SK-N-SH (cell line): Measurements from ENCODE around the gene MLLT10. TPM values are rescaled to one million over a fixed set of nuclear protein-coding genes. Genes with fewer than 3 reads are reported as not detected.

Experiments
- CTCF ChIA-PET: fragments of 300-600, 350-600 bp; formaldehyde crosslinking; extraction: SDS; loops from one replicate; lab custom pipeline; 2021; lab: Yijun Ruan, JAX
- POLR2A ChIA-PET: fragments of 350-600 bp; sonication (Branson Sonifier 250); formaldehyde crosslinking; extraction: SDS; loops from one replicate; lab custom pipeline; 2020; ENCODE audit warnings: antibody characterized with exemption, inconsistent platforms; lab: Yijun Ruan, JAX
- DNase-seq: peaks from one replicate; pipeline ENCODE4 v3.0.0; 2012
- H2AFZ ChIP-seq: fragments of 200-600 bp; sonication (generic); 2 replicates; pipeline ENCODE4 v1.8.1; 2016; ENCODE audit warnings: antibody characterized with exemption, mild to moderate bottlenecking, low read depth
- H3F3A ChIP-seq: fragments of 200-600 bp; sonication (generic); replicated peaks from 2 replicates; pipeline ENCODE3; 2016; ENCODE audit warnings: antibody characterized with exemption, mild to moderate bottlenecking; ENCODE audit not compliant: insufficient read depth
- H3K27ac ChIP-seq, 2 experiments: fragments of 200-500 bp in 1 of 2; fragments of 200-600 bp in 1 of 2; sonication (Bioruptor generic) in 1 of 2; sonication (generic), shearing (Covaris generic) in 1 of 2; 2 replicates each; pipeline versions ENCODE4 v1.5.1 to v1.6.1; 2014 to 2016; ENCODE audit warnings: low read depth in 2 of 2, inconsistent platforms in 1 of 2, low read length in 1 of 2, mild to moderate bottlenecking in 1 of 2, mixed read lengths in 1 of 2
- H3K27me3 ChIP-seq: fragments of 200-600 bp; sonication (generic), shearing (Covaris generic); 2 replicates; pipeline ENCODE4 v1.6.1; 2016; ENCODE audit warnings: mixed run types; ENCODE audit not compliant: insufficient read depth
- H3K36me3 ChIP-seq, 2 experiments: fragments of 200-500 bp in 1 of 2; fragments of 200-600 bp in 1 of 2; sonication (Bioruptor generic) in 1 of 2; sonication (generic) in 1 of 2; replicated peaks in 1 of 2; 2 replicates each; pipeline versions ENCODE3 to v1.5.1; 2014 to 2016; ENCODE audit warnings: low read length in 1 of 2, mild to moderate bottlenecking in 1 of 2; ENCODE audit not compliant: insufficient read depth in 2 of 2, control insufficient read depth in 1 of 2
- H3K4me1 ChIP-seq, 2 experiments: fragments of 200-500 bp in 1 of 2; fragments of 200-600 bp in 1 of 2; sonication (Bioruptor generic) in 1 of 2; sonication (generic), shearing (Covaris generic) in 1 of 2; 2 replicates each; pipeline versions ENCODE4 v1.5.1 to v1.6.1; 2014 to 2016; ENCODE audit warnings: low read depth in 1 of 2, low read length in 1 of 2, mixed run types in 1 of 2; ENCODE audit not compliant: insufficient read depth in 2 of 2, control insufficient read depth in 1 of 2
- H3K4me2 ChIP-seq: fragments of 200-600 bp; sonication (generic), shearing (Covaris generic); 2 replicates; pipeline ENCODE4 v1.6.1; 2017; ENCODE audit warnings: mixed run types
- H3K4me3 ChIP-seq, 2 experiments: fragments of 200-500 bp in 1 of 2; fragments of 200-600 bp in 1 of 2; sonication (Bioruptor generic) in 1 of 2; sonication (generic), shearing (Covaris generic) in 1 of 2; 2 replicates each; pipeline versions ENCODE4 v1.5.1 to v1.8.1; 2014 to 2016; ENCODE audit warnings: low read depth in 2 of 2, inconsistent platforms in 1 of 2, low read length in 1 of 2, mild to moderate bottlenecking in 1 of 2, mixed read lengths in 1 of 2, moderate library complexity in 1 of 2
- H3K79me2 ChIP-seq: fragments of 200-600 bp; sonication (generic); 2 replicates; pipeline ENCODE4 v1.8.1; 2017; ENCODE audit warnings: mild to moderate bottlenecking; ENCODE audit not compliant: insufficient read depth
- H3K9ac ChIP-seq: fragments of 200-600 bp; sonication (generic); 2 replicates; pipeline ENCODE4 v1.6.1; 2017; ENCODE audit warnings: mixed run types
- H3K9me2 ChIP-seq: fragments of 200-600 bp; sonication (generic); 2 replicates; pipeline ENCODE4 v1.6.1; 2017; ENCODE audit warnings: mixed run types
- H3K9me3 ChIP-seq: fragments of 200-600 bp; sonication (generic); 2 replicates; pipeline ENCODE4 v1.6.1; 2017; ENCODE audit warnings: mixed run types, mild to moderate bottlenecking, moderate library complexity
- H4K20me1 ChIP-seq: fragments of 200-600 bp; sonication (generic); 2 replicates; pipeline ENCODE4 v1.6.1; 2017; ENCODE audit warnings: mild to moderate bottlenecking, mixed run types; ENCODE audit not compliant: insufficient read depth
- ELF1 ChIP-seq: IDR thresholded peaks from 2 replicates; pipeline ENCODE4 v1.4.0; 2012
- EZH2phosphoT487 ChIP-seq: fragments of 200-600 bp; sonication (generic); IDR thresholded peaks from 2 replicates; pipeline ENCODE4 v1.6.1; 2017; ENCODE audit warnings: low read depth, mixed run types, mild to moderate bottlenecking, antibody characterized with exemption, moderate library complexity, borderline replicate concordance
- MAX ChIP-seq: IDR thresholded peaks from 2 replicates; pipeline ENCODE4 v1.4.0; 2012; ENCODE audit warnings: low read depth
- POLR2AphosphoS5 ChIP-seq: IDR thresholded peaks from 2 replicates; pipeline ENCODE4 v1.6.1; 2012; ENCODE audit warnings: low read depth, low read length
- RFX5 ChIP-seq: IDR thresholded peaks from 2 replicates; pipeline ENCODE4 v1.6.1; 2012; ENCODE audit warnings: mild to moderate bottlenecking, improper control_type of control experiment, low read length
- SMC3 ChIP-seq: IDR thresholded peaks from 2 replicates; pipeline ENCODE4 v1.6.1; 2012; ENCODE audit warnings: low read depth, low read length, improper control_type of control experiment
- TCF12 ChIP-seq: IDR thresholded peaks from 2 replicates; pipeline ENCODE4 v1.4.0; 2012
- WGBS: methylation state at CpG from one replicate; pipeline ENCODE4 v1.1.6; 2017; ENCODE audit warnings: low lambda C conversion rate; 5-methylcytosine and 5-hydroxymethylcytosine counted together
- polyA plus RNA-seq, 3 experiments: library from polyadenylated mRNA; depleted of rRNA; stranded (reverse); fragments of >200 nt; gene quantifications; 2 replicates each; pipeline ENCODE4 v1.2.3, GENCODE V29; 2012

The MLLT10 gene
- polyA plus RNA-seq, 1 of the 3 experiments (the other 2 are of a cell fraction): 26.0 TPM

DNA sequence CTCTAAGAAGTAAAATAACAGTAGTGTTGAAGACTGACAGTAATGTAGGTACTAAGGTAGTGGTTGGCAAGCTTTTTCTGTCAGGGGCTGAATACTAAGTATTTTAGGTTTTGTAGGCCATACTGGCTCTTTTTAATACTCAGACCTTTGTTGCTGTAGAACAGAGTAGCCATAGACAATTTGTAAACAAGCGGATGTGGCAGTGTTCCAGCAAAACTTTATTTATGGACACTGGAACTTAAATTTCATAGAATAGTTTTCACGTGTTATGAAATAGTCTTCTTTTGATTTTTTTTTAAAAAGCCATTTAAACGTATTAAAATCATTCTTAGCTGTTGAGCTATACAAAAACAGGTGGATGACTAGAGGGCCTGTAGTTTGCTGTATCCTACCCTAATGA lies 121.2 kb downstream of the MLLT10 start:
- no peaks in the 10 kb centered on the region for H3F3A ChIP-seq
- no peaks in the 10 kb centered on the region for H3K9me3 ChIP-seq
- H3K36me3 ChIP-seq: peaks cover 14 to 22% of the 10 kb centered on the region in 2 experiments
- no peaks in the 10 kb centered on the region for H3K27me3 ChIP-seq
- H3K4me2 ChIP-seq: no peak overlapping the region
- peaks cover 67% of the 10 kb centered on the region for H3K79me2 ChIP-seq
- TF ChIP-seq ELF1: no peak
- no peak for TF ChIP-seq RFX5
- no peak for TF ChIP-seq POLR2AphosphoS5
- no peak for TF ChIP-seq TCF12
- no peak for TF ChIP-seq SMC3
- H3K27ac ChIP-seq: no peak overlapping the region
- no peaks in the 10 kb centered on the region for H3K9me2 ChIP-seq
- DNase-seq: no peak
- H3K4me3 ChIP-seq: no peak overlapping the region
- no peaks in the 10 kb centered on the region; a peak in 1 of 4 replicates for H3K4me1 ChIP-seq
- H2AFZ ChIP-seq: no peak overlapping the region
- H4K20me1 ChIP-seq: peaks cover 13% of the 10 kb centered on the region
- WGBS: 92% methylated on average over 3 of the region's 3 CpGs
- no peak overlapping the region for H3K9ac ChIP-seq
- CTCF ChIA-PET: no interaction called here
- POLR2A ChIA-PET: no interaction called here

GRCh38 chr10:21655687-21656086 lies 121.7 kb downstream of the MLLT10 start:
- no peaks in the 10 kb centered on the region; a peak in 1 of 4 replicates for H3K4me1 ChIP-seq
- H3K27me3 ChIP-seq: no peaks in the 10 kb centered on the region
- ChIA-PET CTCF (no interaction called here), POLR2A (no interaction called here)
- 87% methylated on average over 5 of the region's 5 CpGs for WGBS
- no peak overlapping the region for H3K4me2 ChIP-seq
- H2AFZ ChIP-seq: no peak overlapping the region
- H3F3A ChIP-seq: no peaks in the 10 kb centered on the region
- H3K4me3 ChIP-seq: no peak overlapping the region
- peaks cover 14 to 22% of the 10 kb centered on the region in 2 experiments for H3K36me3 ChIP-seq
- H3K27ac ChIP-seq: no peak overlapping the region
- peaks cover 13% of the 10 kb centered on the region for H4K20me1 ChIP-seq
- peaks cover 63% of the 10 kb centered on the region for H3K79me2 ChIP-seq
- no peaks in the 10 kb centered on the region for H3K9me2 ChIP-seq
- H3K9me3 ChIP-seq: no peaks in the 10 kb centered on the region
- no peak for DNase-seq
- no peak overlapping the region for H3K9ac ChIP-seq
- TF ChIP-seq SMC3 (no peak), EZH2phosphoT487 (no peak)

- peaks cover 15% of the 10 kb centered on the region for H4K20me1 ChIP-seq
- H3K9me3 ChIP-seq: no peaks in the 10 kb centered on the region
- H3K9me2 ChIP-seq: no peaks in the 10 kb centered on the region
- no peak overlapping the region for H2AFZ ChIP-seq
- H3K27ac ChIP-seq: no peak overlapping the region
- no peak for DNase-seq
- H3K4me3 ChIP-seq: no peak overlapping the region
- TF ChIP-seq TCF12 (no peak), MAX (no peak), SMC3 (no peak)
- no peaks in the 10 kb centered on the region for H3F3A ChIP-seq
- peaks cover 65% of the 10 kb centered on the region for H3K79me2 ChIP-seq
- no peaks in the 10 kb centered on the region for H3K4me1 ChIP-seq
- ChIA-PET POLR2A (no interaction called here), CTCF (interaction anchor here (0.8 kb wide), 1 partner anchor 12 kb away, joined by 3 read pairs; no protein-coding TSS in a partner anchor)
- H3K4me2 ChIP-seq: no peak overlapping the region
- no peaks in the 10 kb centered on the region for H3K27me3 ChIP-seq
- 91% methylated on average over 1 of the region's 1 CpG for WGBS
- H3K36me3 ChIP-seq: peaks cover under 1 to 4% of the 10 kb centered on the region in 2 experiments
- no peak overlapping the region for H3K9ac ChIP-seq
These were observed 127.1 kb downstream of the MLLT10 start for GRCh38 chr10:21661087-21661486.
